Stimulated activated CD8-positive, alpha-beta memory T cell treated with anti-CD3 and anti-CD28 coated beads, Interleukin-4, amount 100 ng/mL, for 1 hour (primary cell): ENCODE measurements around the gene PATE2.

Experiments
- DNase-seq, 2 donors: peaks; one replicate each; pipeline ENCODE4 v3.0.0-alpha.2; 2020; ENCODE audit warnings: low read depth in 2 of 2, low spot score in 1 of 2

PATE2 gene

GRCh38 chr11:125778728-125779127 is at the start of gene PATE2:
Gene PATE2 (minus strand): TSS chr11:125778828. CDS start chr11:125778773, 55 bp downstream.
- DNase-seq, result no peak

- DNase-seq, result no peak
Observed at GRCh38 chr11:125807909-125808308, 29.3 kb upstream of the PATE2 start.

- no peak for DNase-seq
Observed at GRCh38 chr11:125802387-125802786, 23.8 kb upstream of the PATE2 start.

- DNase-seq, result no peak
Observed at GRCh38 chr11:125799808-125800207, 21.2 kb upstream of the PATE2 start.

GRCh38 chr11:125797641-125798040 is 19.0 kb upstream of the PATE2 start:
- no peak for DNase-seq

- no peak for DNase-seq
Observed at GRCh38 chr11:125790825-125791224, 12.2 kb upstream of the PATE2 start.

- no peak for DNase-seq
Observed at GRCh38 chr11:125787827-125788226, 9.2 kb upstream of the PATE2 start, which contains the start of gene PATE3. Gene PATE3 (plus strand): TSS chr11:125788127. CDS start chr11:125788152, 25 bp downstream.

- DNase-seq, result no peak
Observed at GRCh38 chr11:125784678-125785077, 6.0 kb upstream of the PATE2 start.

- DNase-seq, result no peak
Observed at GRCh38 chr11:125777309-125777708, 1.3 kb downstream of the PATE2 start.

GRCh38 chr11:125773516-125773915 is 5.1 kb downstream of the PATE2 start:
- DNase-seq, result no peak

- no peak for DNase-seq
Observed at GRCh38 chr11:125772834-125773505, 5.7 kb downstream of the PATE2 start.

GRCh38 chr11:125770583-125770982 is 8.0 kb downstream of the PATE2 start:
- no peak for DNase-seq

- no peak for DNase-seq
Observed at GRCh38 chr11:125768336-125769046, 10.1 kb downstream of the PATE2 start.

GRCh38 chr11:125766251-125766650 is 12.4 kb downstream of the PATE2 start:
- DNase-seq, result no peak

GRCh38 chr11:125763483-125763882 is 15.1 kb downstream of the PATE2 start:
- no peak for DNase-seq

GRCh38 chr11:125762445-125762844 is 16.2 kb downstream of the PATE2 start:
- no peak for DNase-seq

- no peak for DNase-seq
Observed at GRCh38 chr11:125756050-125756449, 22.6 kb downstream of the PATE2 start.

GRCh38 chr11:125750629-125751028 is 28.0 kb downstream of the PATE2 start:
- no peak for DNase-seq

GRCh38 chr11:125745979-125746378 is 32.6 kb downstream of the PATE2 start, which contains the start of gene PATE1:
Gene PATE1 (plus strand): TSS chr11:125746279. CDS start chr11:125746305, 26 bp downstream.
- no peak for DNase-seq

- DNase-seq, result no peak
Observed at GRCh38 chr11:125743681-125744080, 34.9 kb downstream of the PATE2 start.

- no peak for DNase-seq
Observed at GRCh38 chr11:125740617-125741016, 38.0 kb downstream of the PATE2 start.

- no peak for DNase-seq
Observed at GRCh38 chr11:125728969-125729368, 49.7 kb downstream of the PATE2 start.
